GM23338 (cell line): Measurements from ENCODE around the gene RASL12. TPM values are rescaled to one million over a fixed set of nuclear protein-coding genes. Genes with fewer than 3 reads are reported as not detected.

Experiments
- ATAC-seq: fragments of 200-7000 bp; cut with Tn5 transposase; 3 replicates; pipeline ENCODE4 v1.9.1; 2020
- DNase-seq: peaks from one replicate; pipeline ENCODE4 v3.0.0-alpha.2; 2015; ENCODE audit warnings: low spot score
- H2AFZ ChIP-seq: fragments of 200-600 bp; sonication (generic); 2 replicates; pipeline ENCODE4 v1.8.0; 2016; ENCODE audit warnings: antibody characterized with exemption, mild to moderate bottlenecking, moderate library complexity
- H3F3A ChIP-seq: fragments of 200-600 bp; sonication (generic); replicated peaks from 2 replicates; pipeline ENCODE4 v1.8.0; 2017; ENCODE audit warnings: antibody characterized with exemption, mixed run types, low read depth
- H3K27ac ChIP-seq: fragments of 200-600 bp; sonication (generic); 2 replicates; pipeline ENCODE4 v1.6.1; 2016; ENCODE audit warnings: low read depth
- H3K27me3 ChIP-seq: fragments of 200-600 bp; sonication (generic); 2 replicates; pipeline ENCODE4 v1.8.0; 2016; ENCODE audit warnings: mild to moderate bottlenecking, mixed run types, moderate library complexity; ENCODE audit not compliant: insufficient read depth
- H3K36me3 ChIP-seq: fragments of 200-600 bp; sonication (generic); 2 replicates; pipeline ENCODE4 v1.8.0; 2016; ENCODE audit warnings: mild to moderate bottlenecking; ENCODE audit not compliant: insufficient read depth
- H3K4me1 ChIP-seq: fragments of 200-600 bp; sonication (generic); 2 replicates; pipeline ENCODE4 v1.8.0; 2016; ENCODE audit warnings: mild to moderate bottlenecking, moderate library complexity; ENCODE audit not compliant: insufficient read depth
- H3K4me2 ChIP-seq: fragments of 200-600 bp; sonication (generic); 2 replicates; pipeline ENCODE4 v1.7.1; 2017; ENCODE audit warnings: mixed run types
- H3K4me3 ChIP-seq: fragments of 200-600 bp; sonication (generic); 2 replicates; pipeline ENCODE4 v1.6.1; 2016; ENCODE audit warnings: mixed run types
- H3K79me2 ChIP-seq: fragments of 200-600 bp; sonication (generic); replicated peaks from 2 replicates; pipeline ENCODE4 v1.8.0; 2017; ENCODE audit warnings: mild to moderate bottlenecking; ENCODE audit not compliant: insufficient read depth
- H3K9me2 ChIP-seq: fragments of 200-600 bp; sonication (generic); 2 replicates; pipeline ENCODE4 v1.8.0; 2017; ENCODE audit not compliant: insufficient read depth
- H4K20me1 ChIP-seq: fragments of 200-600 bp; sonication (generic); replicated peaks from 2 replicates; pipeline ENCODE4 v1.8.0; 2017; ENCODE audit warnings: mild to moderate bottlenecking; ENCODE audit not compliant: insufficient read depth
- H3K27ac Mint-ChIP-seq: 2 replicates; pipeline ENCODE4 v1.8.0; 2020; ENCODE audit warnings: inconsistent platforms, mild to moderate bottlenecking, moderate library complexity, mixed read lengths
- H3K27me3 Mint-ChIP-seq: 3 replicates; pipeline ENCODE4 v1.8.0; 2022; ENCODE audit warnings: low read depth, mild to moderate bottlenecking, moderate library complexity, mixed read lengths, inconsistent platforms; ENCODE audit not compliant: insufficient read depth, poor library complexity
- H3K36me3 Mint-ChIP-seq: 3 replicates; pipeline ENCODE4 v1.8.0; 2021; ENCODE audit warnings: low read depth, mild to moderate bottlenecking, inconsistent platforms, moderate library complexity, mixed read lengths
- H3K4me1 Mint-ChIP-seq: 3 replicates; pipeline ENCODE4 v1.8.0; 2020; ENCODE audit warnings: mild to moderate bottlenecking, inconsistent platforms, mixed read lengths
- H3K4me3 Mint-ChIP-seq: 3 replicates; pipeline ENCODE4 v1.8.0; 2021; ENCODE audit warnings: moderate library complexity, mild to moderate bottlenecking, inconsistent platforms, mixed read lengths
- H3K9me3 Mint-ChIP-seq: 3 replicates; pipeline ENCODE4 v1.8.0; 2020; ENCODE audit warnings: moderate library complexity, mild to moderate bottlenecking, inconsistent platforms, mixed read lengths
- CREB1 ChIP-seq: fragments of 250-450 bp; sonication (Bioruptor Pico); IDR thresholded peaks from 2 replicates; pipeline ENCODE4 v1.5.0; 2020; ENCODE audit warnings: low read depth, mild to moderate bottlenecking, moderate library complexity
- CTCF ChIP-seq, 2 experiments: fragments of 200-600 bp in 1 of 2; sonication (generic) in 1 of 2; conservative IDR thresholded peaks; 2 replicates each; pipeline versions ENCODE4 v1.5.1 to v1.6.1; 2016 to 2017; ENCODE audit warnings: antibody characterized with exemption in 2 of 2, low read depth in 2 of 2, mild to moderate bottlenecking in 2 of 2, moderate library complexity in 1 of 2
- ETS1 ChIP-seq: IDR thresholded peaks from 2 replicates; pipeline ENCODE4 v1.6.1; 2016; ENCODE audit warnings: antibody characterized with exemption
- EZH2 ChIP-seq: fragments of 200-600 bp; sonication (generic); IDR thresholded peaks from one replicate; pipeline ENCODE4 v1.8.0; 2017; ENCODE audit warnings: antibody characterized with exemption, mild to moderate bottlenecking, low read depth; ENCODE audit not compliant: unreplicated experiment
- JUNB ChIP-seq: IDR thresholded peaks from one replicate; pipeline ENCODE4 v1.6.1; 2016; ENCODE audit warnings: antibody characterized with exemption; ENCODE audit not compliant: unreplicated experiment
- POLR2AphosphoS5 ChIP-seq: IDR thresholded peaks from 2 replicates; pipeline ENCODE4 v1.6.1; 2016; ENCODE audit warnings: antibody characterized with exemption, low read depth
- REST ChIP-seq: IDR thresholded peaks from one replicate; pipeline ENCODE4 v1.6.1; 2018; ENCODE audit warnings: antibody characterized with exemption; ENCODE audit not compliant: unreplicated experiment
- STAT1 ChIP-seq: IDR thresholded peaks from one replicate; pipeline ENCODE4 v1.6.1; 2016; ENCODE audit warnings: antibody characterized with exemption; ENCODE audit not compliant: unreplicated experiment
- ZNF114 ChIP-seq: fragments of 250-450 bp; sonication (Bioruptor Pico); IDR thresholded peaks from 2 replicates; pipeline ENCODE4 v1.5.0; 2020; ENCODE audit warnings: mild to moderate bottlenecking, moderate library complexity
- ZNF331 ChIP-seq: fragments of 250-450 bp; sonication (Bioruptor Pico); IDR thresholded peaks from 2 replicates; pipeline ENCODE4 v1.5.0; 2020; ENCODE audit warnings: low read depth, mild to moderate bottlenecking, moderate library complexity
- polyA plus RNA-seq: library from polyadenylated mRNA; unstranded; fragments of >200 nt; fragmentation: Nextera tagmentation; extraction: Ambion mirVana; gene quantifications from 2 replicates; pipeline ENCODE4 v1.2.1, GENCODE V29; 2016
- total RNA-seq: library from RNA; depleted of rRNA; stranded (reverse); fragments of >200 nt; shearing (Covaris generic); gene quantifications from 2 replicates; pipeline ENCODE4 v1.2.3, GENCODE V29; 2014

The RASL12 gene
- total and polyA plus RNA-seq, 2 experiments from 2014 or later = 4.5 to 27.7 TPM

GRCh38 chr15:65096481-65097385 is 28.9 kb upstream of the RASL12 start (continued):
- no peak for TF ChIP-seq ETS1
- no peak for TF ChIP-seq EZH2
- no peak for TF ChIP-seq JUNB
- TF ChIP-seq POLR2AphosphoS5 = no peak
- TF ChIP-seq ZNF331 (CRISPR knock-in tag) = no peak
- no peak for TF ChIP-seq REST
- TF ChIP-seq CTCF (conservative IDR thresholded peaks at IDR 0.05; ENCODE audit: low read depth in 2 of 2) = no peak
- TF ChIP-seq CREB1 (CRISPR knock-in tag) = no peak
- TF ChIP-seq ZNF114 (CRISPR knock-in tag) = no peak

- DNase-seq = no peak
- Histone ChIP-seq H3K36me3 (no peaks in the 10 kb centered on the region), H3K4me2 (no peak overlapping the region), H3K79me2 (no peaks in the 10 kb centered on the region), H3K9me2 (no peaks in the 10 kb centered on the region), H2AFZ (no peak overlapping the region), H3F3A (no peaks in the 10 kb centered on the region), H3K4me3 (no peak overlapping the region), H3K27me3 (no peaks in the 10 kb centered on the region), H4K20me1 (no peaks in the 10 kb centered on the region), H3K27ac (no peak overlapping the region), H3K4me1 (no peaks in the 10 kb centered on the region)
- no peaks in the 10 kb centered on the region for H3K36me3 Mint-ChIP-seq
- ATAC-seq = no peak
- H3K4me1 Mint-ChIP-seq = no peaks in the 10 kb centered on the region; the same call in 2 of the 3 replicates
- no peak overlapping the region for H3K27ac Mint-ChIP-seq
- H3K4me3 Mint-ChIP-seq = no peak overlapping the region
- TF ChIP-seq JUNB = no peak
- TF ChIP-seq POLR2AphosphoS5 = no peak
- TF ChIP-seq REST = no peak
- TF ChIP-seq STAT1 = no peak
- no peak for TF ChIP-seq ETS1
- peaks cover 9% of the 10 kb centered on the region for H3K27me3 Mint-ChIP-seq
- H3K9me3 Mint-ChIP-seq = no peaks in the 10 kb centered on the region
These were observed 27.9 kb upstream of the RASL12 start for GRCh38 chr15:65095747-65096104.
